GM20431 (cell line): ENCODE measurements around the gene GADD45G.

Experiments
- in situ Hi-C: fragments of 300-500 bp; cut with MseI, MboI; formaldehyde crosslinking; loops from one replicate; pipeline ENCODE4 v1.15.0; 2020; ENCODE audit warnings: low sequenced_read_pairs; ENCODE audit not compliant: unreplicated experiment

Gene GADD45G

DNA sequence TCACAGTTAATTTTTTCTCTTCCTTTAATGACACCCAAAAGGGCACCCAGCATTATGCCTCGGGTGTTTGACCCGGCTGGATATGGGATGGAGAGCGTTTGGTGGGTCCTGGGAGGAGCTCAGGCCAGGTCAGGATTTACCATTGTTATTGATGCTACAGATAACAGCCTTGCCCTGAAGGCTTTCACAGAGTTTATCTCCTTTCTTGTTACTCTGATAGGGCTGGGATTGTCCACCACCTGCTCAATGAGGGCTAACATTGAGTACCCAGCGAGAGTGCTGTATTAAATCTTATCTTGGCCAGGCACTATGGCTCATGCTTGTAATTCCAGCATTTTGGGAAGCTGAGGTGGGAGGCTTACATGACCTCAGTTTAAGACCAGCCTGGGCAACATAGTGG lies 37.2 kb downstream of the GADD45G start:
- in situ Hi-C loops, result no loop called here

DNA sequence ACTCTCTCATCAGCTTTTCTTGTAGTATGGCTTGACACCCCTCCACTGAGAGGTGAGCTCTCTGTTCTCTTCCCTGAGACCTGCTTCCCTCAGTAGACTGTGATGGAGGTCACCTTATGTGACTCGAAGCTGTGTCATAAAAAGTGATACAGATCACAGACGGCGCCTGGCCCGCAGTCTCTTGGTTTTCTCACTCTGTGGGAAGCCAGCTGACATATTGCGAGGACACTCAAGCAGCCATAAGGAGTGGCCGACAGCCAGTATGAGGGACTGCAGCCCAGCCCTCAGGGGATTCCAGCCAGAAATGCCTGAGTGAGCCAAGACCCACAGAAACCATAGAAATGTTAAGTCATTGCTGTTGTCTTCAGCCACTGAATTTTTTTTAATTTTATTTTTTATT lies 38.0 kb downstream of the GADD45G start:
- in situ Hi-C loops, result no loop called here

DNA sequence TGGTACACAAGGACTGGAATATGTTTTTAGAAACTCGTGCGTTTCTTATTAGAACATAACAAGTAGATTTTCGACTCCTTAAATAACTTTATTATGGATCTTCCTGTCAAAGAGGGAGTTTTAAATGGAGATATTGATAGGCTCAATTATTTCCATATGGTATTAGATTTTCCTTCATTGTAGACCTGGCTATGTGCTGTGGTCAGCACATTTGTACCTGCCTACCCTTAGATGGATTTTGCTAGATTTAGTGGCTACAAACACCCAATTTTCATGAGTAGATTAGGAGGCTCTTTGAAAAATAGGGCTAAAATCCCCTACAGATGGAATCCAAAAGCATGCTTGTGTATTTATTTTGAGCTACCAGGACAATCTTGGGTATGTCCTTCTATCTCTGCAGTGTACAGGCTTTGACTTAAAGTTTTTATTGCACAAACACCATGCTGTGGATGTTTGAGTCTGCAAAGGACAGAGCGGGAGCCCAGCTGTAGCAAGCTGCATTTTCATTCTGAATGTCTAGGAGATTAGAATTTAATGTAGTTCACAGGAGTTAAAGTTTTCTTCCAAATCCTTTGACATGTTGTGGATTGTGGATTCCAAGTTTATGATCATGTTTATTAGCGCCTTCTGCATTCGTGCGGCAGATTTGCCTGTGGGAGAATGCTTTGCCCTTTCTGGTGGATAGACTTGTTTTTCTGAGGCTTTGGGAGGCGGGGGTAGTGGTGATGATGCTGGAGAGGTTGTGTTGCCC lies 41.6 kb downstream of the GADD45G start:
- in situ Hi-C loops, result no loop called here

DNA sequence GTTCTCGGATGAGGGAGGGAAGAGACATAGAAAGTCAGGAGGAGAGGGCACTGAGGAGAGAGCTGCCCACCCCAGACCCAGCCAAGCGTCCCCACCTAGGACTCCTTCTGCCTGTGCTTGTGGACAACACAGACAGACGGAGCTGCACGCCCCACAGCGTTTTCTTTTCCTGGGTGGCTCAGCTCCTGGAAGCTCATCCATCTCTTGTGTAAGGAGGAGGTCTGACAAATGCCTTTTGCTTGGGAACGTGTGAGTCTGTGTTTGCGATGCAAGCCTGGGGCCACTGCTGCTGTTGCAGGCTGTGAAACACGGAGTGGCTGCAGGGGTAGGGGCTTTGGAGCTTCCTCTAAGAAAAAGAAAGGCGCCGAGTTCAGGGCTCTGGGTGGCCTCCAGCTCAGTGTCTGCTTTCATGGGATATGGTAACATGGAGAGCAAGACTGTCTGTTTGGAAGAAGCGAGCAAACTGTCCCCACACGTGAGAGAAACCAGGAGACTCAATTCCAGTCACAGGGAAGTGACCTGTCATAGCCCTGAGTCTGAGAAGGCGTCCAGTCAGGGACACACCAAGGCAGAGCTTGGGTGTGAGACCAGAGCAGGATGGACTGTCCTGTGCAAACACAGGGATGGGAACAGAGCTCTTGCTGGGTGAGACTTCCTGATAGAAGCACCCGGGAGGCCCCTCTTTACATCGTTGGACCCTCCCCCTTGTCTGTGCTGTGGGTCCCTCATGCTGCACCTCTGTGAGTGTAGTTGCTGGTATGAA lies 42.7 kb downstream of the GADD45G start:
- in situ Hi-C loops, result no loop called here

DNA sequence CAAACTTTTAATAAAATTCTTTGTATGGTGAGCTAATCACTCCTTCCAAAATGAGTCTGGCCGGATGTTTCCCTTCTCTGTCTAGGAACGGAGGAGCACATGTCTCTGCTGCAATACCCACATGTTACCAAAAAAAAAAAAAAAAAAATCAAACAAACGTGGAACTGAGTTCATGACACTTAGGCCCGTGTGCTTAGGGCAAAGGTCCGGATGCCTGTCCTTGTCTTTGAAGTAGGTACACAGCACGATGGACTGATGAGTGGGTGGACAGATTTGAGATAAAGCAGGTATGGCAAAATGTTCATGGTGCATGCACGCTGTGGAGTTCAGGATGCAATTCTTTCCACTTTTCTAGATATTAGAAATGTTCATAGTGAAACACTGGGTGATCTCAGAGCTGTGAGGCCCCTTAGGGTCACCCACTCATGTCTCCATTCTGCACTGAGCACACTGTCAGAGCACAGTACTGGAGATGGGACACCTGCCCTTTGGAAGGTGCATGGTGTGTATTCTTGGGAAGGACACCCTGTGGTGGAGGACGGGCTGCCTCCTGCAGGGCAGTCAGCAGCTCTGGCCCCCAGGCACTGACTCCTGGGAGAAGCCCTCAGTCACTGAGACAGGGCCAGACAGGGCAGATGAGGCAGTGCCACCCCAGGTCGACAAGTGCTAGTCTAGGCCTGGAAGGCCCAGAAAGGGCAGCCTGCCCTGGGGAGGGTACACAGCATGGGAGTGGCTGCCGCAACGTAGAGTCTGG lies 43.6 kb downstream of the GADD45G start:
- in situ Hi-C loops, result no loop called here

DNA sequence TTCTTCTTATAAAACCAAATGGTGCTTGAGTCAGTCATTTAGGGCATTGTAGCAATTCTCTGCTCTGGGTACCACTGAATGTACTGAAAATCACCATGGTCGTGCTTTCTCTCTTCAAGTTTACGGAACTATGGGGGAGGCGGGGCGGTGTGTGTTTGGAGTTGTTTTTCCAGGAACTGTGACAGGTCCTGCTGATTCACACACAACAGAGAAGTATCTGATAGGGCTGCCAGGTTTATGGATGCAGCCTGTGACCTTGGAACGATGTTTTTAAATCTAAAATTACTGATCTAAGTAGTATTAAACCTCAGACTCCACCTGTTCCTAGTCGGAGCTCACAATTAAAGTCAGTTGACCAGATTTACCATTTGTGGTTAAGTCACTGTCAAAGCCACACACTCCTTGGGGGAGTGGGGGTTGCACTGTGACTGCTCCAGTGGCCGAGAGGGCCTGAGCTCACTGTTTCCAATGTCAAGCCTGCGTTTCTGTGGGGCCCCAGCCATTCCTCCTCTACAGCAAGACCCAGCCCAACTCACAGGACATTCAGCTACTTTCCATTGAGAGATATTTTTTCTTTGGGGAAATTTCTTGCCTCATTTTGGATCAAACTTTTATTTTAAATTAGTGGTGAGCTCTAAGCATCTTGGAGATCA lies 44.4 kb downstream of the GADD45G start:
- in situ Hi-C loops, result no loop called here

DNA sequence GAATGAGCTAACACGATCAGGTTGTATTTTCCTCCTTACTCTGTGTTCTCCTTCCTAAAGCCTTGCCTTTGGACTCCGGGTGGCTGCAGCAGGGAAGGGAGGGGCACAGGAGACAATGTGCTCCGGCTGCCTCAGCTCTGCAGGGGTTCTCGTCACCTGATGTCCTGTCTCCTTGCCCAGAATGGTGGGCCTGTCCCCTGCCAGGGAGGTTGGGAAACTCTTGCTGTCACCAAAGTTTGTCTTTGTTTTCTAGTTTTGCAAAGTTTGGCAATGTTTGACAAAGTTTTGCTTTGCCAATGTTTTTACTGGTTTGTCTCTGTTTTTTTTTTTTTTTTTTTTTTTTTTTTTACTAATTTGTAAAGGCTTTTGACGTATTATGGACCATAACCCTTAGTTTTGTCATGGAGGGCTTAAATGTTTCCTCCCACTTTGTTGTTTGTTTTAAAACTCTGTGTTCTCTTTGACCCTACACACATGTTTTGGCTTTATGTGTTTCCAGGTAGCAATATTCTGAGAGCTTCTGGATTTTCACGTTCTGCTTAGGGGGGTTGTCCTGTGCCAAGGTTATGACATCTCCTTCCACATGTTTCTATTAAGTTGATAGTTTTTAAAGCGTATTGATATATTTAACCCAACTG lies 49.3 kb downstream of the GADD45G start:
- in situ Hi-C loops, result no loop called here

DNA sequence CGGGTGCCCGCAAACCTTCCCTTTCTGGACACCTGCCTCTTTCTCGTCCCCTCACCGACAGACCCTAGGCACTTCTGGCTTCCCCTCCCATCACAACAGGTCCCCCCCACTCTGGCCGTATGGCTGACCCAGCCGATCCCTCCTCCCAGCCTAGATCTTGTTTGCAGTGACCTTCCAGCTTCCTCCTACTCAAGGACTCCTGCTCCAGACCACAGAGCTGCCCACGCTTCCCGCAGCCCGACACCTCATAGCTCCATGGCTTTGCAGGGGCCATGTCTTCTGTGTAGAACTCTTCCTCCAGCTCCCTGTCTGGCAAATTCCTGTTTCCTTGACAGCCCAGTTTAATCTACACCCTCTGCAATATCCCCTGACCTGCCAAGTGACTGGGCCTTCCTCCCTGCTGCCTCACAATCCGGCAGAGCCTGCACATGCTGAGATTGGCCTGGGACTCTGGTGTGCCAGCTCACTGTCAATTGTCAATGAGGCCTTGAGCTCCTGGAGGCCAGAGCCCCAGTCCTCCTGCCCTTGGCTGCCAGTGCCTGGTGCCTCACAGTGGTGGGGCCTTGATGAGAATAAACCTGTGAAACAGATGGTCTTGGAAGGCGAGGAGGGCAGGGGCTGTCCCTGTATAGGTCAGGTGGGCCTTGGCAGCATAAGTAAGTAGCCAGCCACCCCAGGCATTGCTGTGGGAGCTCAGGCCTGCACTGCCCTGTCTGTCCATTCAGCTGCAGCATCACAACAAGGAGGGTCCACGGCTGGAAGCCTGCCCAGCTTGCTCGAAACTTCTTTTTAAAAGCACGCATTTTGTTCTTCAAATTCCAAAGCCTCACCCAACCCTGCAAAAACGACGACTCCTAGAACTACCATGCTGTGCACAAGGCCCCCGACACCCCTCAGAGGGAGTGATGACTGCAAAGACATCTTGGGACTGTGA lies 50.5 kb downstream of the GADD45G start:
- in situ Hi-C loops, result no loop called here
